Transverse colon (tissue), 4 donors: ENCODE results near the gene FMNL2. TPM values are rescaled to one million over a fixed set of nuclear protein-coding genes. Genes with fewer than 3 reads are reported as not detected.

Source experiments
- DNase-seq: peaks from one replicate; pipeline ENCODE4 v3.0.0-alpha.2; 2019
- H3K27ac ChIP-seq, 4 donors: fragments of 200-600 bp; sonication (generic); 2 replicates each; pipeline ENCODE4 v1.5.1; 2016 to 2018; ENCODE audit warnings: inconsistent platforms in 4 of 4
- H3K27me3 ChIP-seq: fragments of 200-600 bp; sonication (generic); 2 replicates; pipeline ENCODE4 v1.5.1; 2017; ENCODE audit warnings: inconsistent platforms
- H3K36me3 ChIP-seq, 4 donors: fragments of 200-600 bp; sonication (generic); 2 replicates each; pipeline ENCODE4 v1.5.1; 2017 to 2019; ENCODE audit warnings: inconsistent platforms in 4 of 4
- H3K4me1 ChIP-seq, 4 donors: fragments of 200-600 bp; sonication (generic); 2 replicates each; pipeline ENCODE4 v1.5.1; 2017 to 2020; ENCODE audit warnings: inconsistent platforms in 4 of 4
- H3K4me3 ChIP-seq, 4 donors: fragments of 200-600 bp; sonication (generic); 1 replicate in 1 of 4; 2 replicates in 3 of 4; pipeline versions ENCODE4 v1.5.1 to v1.6.1; 2017 to 2019; ENCODE audit warnings: inconsistent platforms in 4 of 4
- H3K9me3 ChIP-seq, 2 donors: fragments of 200-600 bp; sonication (generic); 2 replicates each; pipeline ENCODE4 v1.5.1; 2017 to 2019; ENCODE audit warnings: inconsistent platforms in 2 of 2
- CTCF ChIP-seq, 5 experiments: fragments of 200-600 bp in 3 of 5; fragments of 450-650 bp in 2 of 5; sonication (generic) in 3 of 5; IDR thresholded peaks; 1 replicate in 2 of 5; 2 replicates in 3 of 5; pipeline ENCODE4 v1.5.1; 2016 to 2017; ENCODE audit warnings: antibody characterized with exemption in 5 of 5, inconsistent platforms in 3 of 5, mild to moderate bottlenecking in 2 of 5, moderate library complexity in 1 of 5
- EP300 ChIP-seq: sonication (generic); formaldehyde crosslinking; IDR thresholded peaks from one replicate; pipeline ENCODE4 v1.6.1; 2017; ENCODE audit warnings: antibody characterized with exemption, low read depth
- POLR2A ChIP-seq: fragments of 450-650 bp; IDR thresholded peaks from one replicate; pipeline ENCODE4 v1.6.1; 2016; ENCODE audit warnings: antibody characterized with exemption, mild to moderate bottlenecking, moderate library complexity
- POLR2AphosphoS5 ChIP-seq, 3 donors: sonication (generic); formaldehyde crosslinking; IDR thresholded peaks; one replicate each; pipeline ENCODE4 v1.6.1; 2016; ENCODE audit warnings: antibody characterized with exemption in 3 of 3
- WGBS, 2 donors: methylation state at CpG; one replicate each; pipeline ENCODE4 v1.1.5; 2018; ENCODE audit warnings: low coverage in 1 of 2; 5-methylcytosine and 5-hydroxymethylcytosine counted together
- in situ Hi-C, 4 donors: fragments of 200-750 bp; cut with MboI; loops; one replicate each; pipeline versions ENCODE4 v1.15.0 to v1.15.1; 2017; ENCODE audit warnings: low sequenced_read_pairs in 3 of 4, low pct_ligation_motif_present in 1 of 4, low pct_unique_long_range_greater_than_20kb in 1 of 4
- intact Hi-C: fragments of 100-400 bp; cut with DNase I; formaldehyde crosslinking; loops from one replicate; pipeline ENCODE4 v1.15.1; 2023; ENCODE audit warnings: low total_unique reads
- total RNA-seq, 4 donors: library from RNA; depleted of rRNA; stranded (reverse); fragments of >200 nt; gene quantifications; one replicate each; pipeline ENCODE4 v1.1.0, GENCODE V29; 2016

The FMNL2 gene
- total RNA-seq, 4 donors from 2014 or later = 9.2 to 31.4 (median 23.9) TPM

GRCh38 chr2:152630466-152630865, 295.5 kb downstream of the FMNL2 start:
- Histone ChIP-seq H3K27ac (no peak overlapping the region), H3K9me3 (no peaks in the 10 kb centered on the region), H3K27me3 (no peaks in the 10 kb centered on the region), H3K4me3 (no peak overlapping the region), H3K36me3 (peaks cover 0 to 10% (median 0%) of the 10 kb centered on the region in 4 donors), H3K4me1 (no peaks in the 10 kb centered on the region)
- intact Hi-C loops (loop anchor here (5.0 kb wide), 1 partner anchor 453 kb away; the partner anchor contains the start of gene STAM2), in situ Hi-C loops (loop anchor here (5.0 to 25.0 kb wide), 4 partner anchors 296 to 593 kb away; partner anchors contain the start of gene FMNL2 (in 1 of the 4))
- DNase-seq = no peak
- 70 to 86% methylated on average over 3 to 4 of the region's 4 CpGs for WGBS, 2 donors
- TF ChIP-seq CTCF (IDR thresholded peaks at IDR 0.05) = no peak
- no peak for TF ChIP-seq POLR2AphosphoS5 (IDR thresholded peaks at IDR 0.05)
- no peak for TF ChIP-seq POLR2A
- no peak for TF ChIP-seq EP300

GRCh38 chr2:152632736-152633135, 297.8 kb downstream of the FMNL2 start:
- Histone ChIP-seq H3K36me3 (peaks cover 0 to 10% (median 0%) of the 10 kb centered on the region in 4 donors), H3K27ac (no peak overlapping the region), H3K27me3 (no peaks in the 10 kb centered on the region), H3K4me3 (no peak overlapping the region), H3K4me1 (no peaks in the 10 kb centered on the region), H3K9me3 (no peaks in the 10 kb centered on the region)
- WGBS, 2 donors = 90 to 92% methylated on average over 2 to 3 of the region's 3 CpGs
- intact Hi-C loops (loop anchor here (5.0 kb wide), 1 partner anchor 455 kb away; the partner anchor contains the start of gene STAM2), in situ Hi-C loops (loop anchor here (5.0 to 25.0 kb wide), 4 partner anchors 298 to 595 kb away; partner anchors contain the start of gene FMNL2 (in 1 of the 4))
- no peak for DNase-seq
- TF ChIP-seq CTCF (IDR thresholded peaks at IDR 0.05) (no peak), POLR2A (no peak), POLR2AphosphoS5 (IDR thresholded peaks at IDR 0.05) (no peak), EP300 (no peak)

GRCh38 chr2:152635635-152636298, 300.8 kb downstream of the FMNL2 start:
- TF ChIP-seq CTCF (IDR thresholded peaks at IDR 0.05) (peak; percentile 79 to 84 (median 83)), POLR2AphosphoS5 (IDR thresholded peaks at IDR 0.05) (no peak)
- DNase-seq = peak; percentile 69
- Histone ChIP-seq H3K4me3 (no peak overlapping the region), H3K36me3 (peaks cover 0 to 11% (median 1%) of the 10 kb centered on the region in 4 donors), H3K4me1 (no peaks in the 10 kb centered on the region), H3K27me3 (no peaks in the 10 kb centered on the region), H3K9me3 (no peaks in the 10 kb centered on the region), H3K27ac (no peak overlapping the region)
- intact Hi-C loops (loop anchor here (5.0 kb wide), 1 partner anchor 448 kb away; no protein-coding TSS in a partner anchor), in situ Hi-C loops (loop anchor here (10.0 to 25.0 kb wide), 3 partner anchors 301 to 598 kb away; partner anchors contain the start of gene FMNL2 (in 1 of the 4))
- WGBS, 2 donors = 29% methylated on average over 2 to 5 of the region's 5 CpGs

- Histone ChIP-seq H3K36me3 (peaks cover 0 to 12% (median 0%) of the 10 kb centered on the region in 4 donors), H3K4me3 (no peak overlapping the region), H3K9me3 (no peaks in the 10 kb centered on the region), H3K27me3 (no peaks in the 10 kb centered on the region), H3K4me1 (no peaks in the 10 kb centered on the region), H3K27ac (no peak overlapping the region)
- in situ Hi-C loops = loop anchor here (10.0 to 25.0 kb wide), 3 partner anchors 302 to 600 kb away; partner anchors contain the start of gene FMNL2 (in 1 of the 4)
- TF ChIP-seq POLR2AphosphoS5 (IDR thresholded peaks at IDR 0.05) (no peak), POLR2A (no peak), CTCF (IDR thresholded peaks at IDR 0.05) (no peak), EP300 (no peak)
- intact Hi-C loops = loop anchor here (5.0 kb wide), 1 partner anchor 450 kb away; no protein-coding TSS in a partner anchor
- WGBS, 2 donors = 90 to 100% methylated on average over 2 to 7 of the region's 7 CpGs
- DNase-seq = no peak
Observed at GRCh38 chr2:152637251-152637650, 302.3 kb downstream of the FMNL2 start.
